RKO (cell line): ENCODE data around the gene TDRD7.
A peak's percentile ranks its signal among the peaks of the same experiment; 100 is the strongest.

ENCODE experiments used
- DNase-seq: peaks from one replicate; pipeline ENCODE4 v3.0.0-alpha.2; 2016; ENCODE audit warnings: low spot score

TDRD7 gene

DNA sequence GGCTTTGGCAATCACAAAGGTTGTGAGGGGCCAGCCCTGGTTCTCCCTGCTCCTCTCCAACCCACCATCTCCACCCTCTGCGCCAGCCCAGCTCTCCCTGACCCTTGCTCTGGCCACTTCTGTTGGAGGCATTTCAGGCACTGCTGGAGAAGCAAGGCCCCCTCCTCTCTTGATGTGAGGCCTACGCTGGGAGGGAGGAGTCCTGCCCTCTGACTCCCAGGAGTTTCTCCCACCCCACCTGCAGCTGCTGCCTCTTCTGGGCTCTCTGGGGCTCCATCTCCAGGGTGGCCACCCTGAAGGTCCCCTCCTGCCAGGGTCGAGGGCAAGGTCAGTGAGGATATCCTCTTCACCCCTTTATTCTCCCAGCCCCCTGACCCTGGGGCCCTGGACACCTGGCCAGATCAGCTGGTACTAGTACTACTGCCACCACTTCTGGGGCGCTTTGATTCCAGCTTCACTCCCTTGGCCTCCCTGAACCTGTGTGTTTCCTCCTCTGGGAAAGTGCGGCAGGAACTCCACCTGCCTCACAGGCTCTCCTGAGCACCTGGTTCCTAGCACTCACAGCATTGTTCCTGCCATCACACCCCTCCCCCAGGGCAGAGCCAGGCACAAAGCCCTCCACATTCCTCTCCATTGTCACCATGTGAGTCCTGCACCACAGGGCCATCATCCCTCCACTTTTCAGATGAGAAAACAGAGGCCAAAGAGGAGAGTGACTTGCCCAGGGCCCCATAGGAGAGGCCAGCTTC lies 23.8 kb upstream of the TDRD7 start:
- DNase-seq = no peak

DNA sequence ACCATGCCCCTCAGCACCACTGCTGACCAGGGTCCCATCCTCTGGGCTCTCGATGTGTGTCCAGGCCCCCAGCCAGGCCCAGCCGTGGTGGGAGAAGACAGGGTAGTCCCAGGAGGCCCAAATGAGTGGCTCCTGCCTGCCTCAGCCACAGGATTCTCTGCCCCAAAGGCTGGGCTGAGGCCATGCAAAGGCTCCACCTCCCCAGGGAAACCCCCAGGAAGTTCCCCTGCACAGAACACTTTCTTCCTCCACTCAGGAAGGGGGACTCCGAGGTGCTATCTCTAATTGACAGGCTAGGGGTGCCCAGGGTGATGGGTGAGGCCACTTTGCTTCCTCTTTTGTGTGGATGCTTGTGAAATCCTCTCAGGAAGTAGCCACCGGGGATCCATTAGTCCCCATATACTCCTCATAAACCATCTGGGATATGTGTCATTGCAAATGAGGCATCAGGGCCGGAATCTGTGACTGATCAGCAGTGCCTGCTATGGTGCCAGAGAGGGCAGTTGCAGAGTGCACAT lies 23.1 kb upstream of the TDRD7 start:
- DNase-seq = peak; percentile 53

DNA sequence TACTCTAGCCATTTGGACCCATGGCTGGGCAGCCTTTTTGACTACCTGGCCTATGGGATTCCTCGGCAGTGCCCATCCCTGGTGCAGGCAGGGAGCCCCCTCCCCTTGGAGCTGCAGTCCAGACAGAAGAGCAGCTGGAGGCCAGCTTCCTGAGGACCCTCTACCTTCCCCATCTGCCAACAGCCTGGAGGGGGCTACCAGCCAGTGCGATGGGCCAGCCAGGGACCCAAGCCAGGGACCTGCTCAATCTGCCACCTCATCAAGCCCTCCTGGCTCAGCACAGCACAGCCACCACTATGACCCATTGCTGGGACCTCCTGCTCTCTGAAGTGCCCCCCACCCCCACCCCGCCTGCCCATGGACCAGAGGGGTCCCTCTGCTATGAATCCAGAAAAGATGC lies 22.6 kb upstream of the TDRD7 start:
- DNase-seq = no peak

DNA sequence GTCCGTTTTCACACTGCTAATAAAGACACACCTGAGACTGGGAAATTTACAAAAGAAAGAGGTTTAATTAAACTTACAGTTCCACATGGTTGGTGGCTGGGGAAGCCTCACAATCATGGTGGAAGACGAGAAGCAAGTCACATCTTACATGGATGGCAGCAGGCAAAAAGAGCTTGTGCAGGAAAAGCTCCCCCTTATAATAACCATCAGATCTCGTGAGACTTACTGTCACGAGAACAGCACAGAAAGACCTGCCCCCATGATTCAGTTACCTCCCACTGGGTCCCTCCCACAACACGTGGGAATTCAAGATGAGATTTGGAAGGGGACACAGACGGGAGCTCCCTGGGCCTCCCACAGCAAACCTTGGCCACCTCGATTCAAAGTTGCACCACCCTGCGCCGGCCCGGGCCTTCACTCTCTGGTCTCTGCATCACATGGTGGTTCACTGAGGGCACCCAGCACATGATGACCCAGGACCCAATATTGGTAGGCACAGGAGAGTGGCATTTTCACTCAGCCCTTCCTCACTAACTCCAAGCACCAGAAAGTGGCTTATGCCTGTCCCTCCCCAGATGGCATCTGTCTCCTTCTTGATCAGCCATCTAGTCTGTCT lies 21.0 kb upstream of the TDRD7 start:
- no peak for DNase-seq

DNA sequence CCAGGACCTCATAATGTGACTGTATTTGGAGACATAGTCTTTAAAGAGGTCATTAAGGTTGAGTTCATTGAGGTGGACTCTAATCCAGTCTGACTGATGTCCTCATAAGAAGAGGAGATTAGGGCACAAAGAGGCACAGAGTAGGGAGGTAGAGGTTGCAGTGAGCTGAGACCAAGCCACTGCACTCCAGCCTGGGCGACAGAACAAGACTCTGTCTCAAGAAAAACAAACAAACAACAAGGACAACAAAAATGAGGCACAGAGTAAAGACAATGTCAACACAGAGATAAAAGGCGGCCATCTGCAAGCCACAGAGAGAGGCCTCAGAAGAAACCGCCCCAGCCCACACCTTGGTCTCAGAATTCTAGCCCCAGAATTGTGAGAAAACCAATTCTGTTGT lies 17.0 kb upstream of the TDRD7 start:
- DNase-seq = no peak

DNA sequence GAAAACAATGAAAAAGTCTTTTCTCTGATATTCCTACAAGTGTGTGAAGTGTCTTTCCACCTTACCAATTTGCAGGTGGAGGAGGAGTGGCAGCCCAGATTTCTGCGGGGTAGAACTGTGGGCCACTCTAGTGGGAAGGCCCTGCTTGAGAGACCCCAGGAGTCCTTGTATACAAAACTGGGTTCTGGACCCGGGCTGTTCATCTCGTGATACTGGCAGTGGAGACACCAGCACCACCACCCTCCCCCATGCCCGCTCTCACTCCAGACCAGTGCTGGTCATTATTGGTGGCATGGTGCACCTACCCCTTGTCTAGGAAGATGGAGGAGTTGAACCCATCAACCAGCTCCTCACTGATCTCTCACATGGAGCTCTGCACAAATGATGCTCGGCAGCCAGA lies 16.2 kb upstream of the TDRD7 start:
- DNase-seq = no peak

DNA sequence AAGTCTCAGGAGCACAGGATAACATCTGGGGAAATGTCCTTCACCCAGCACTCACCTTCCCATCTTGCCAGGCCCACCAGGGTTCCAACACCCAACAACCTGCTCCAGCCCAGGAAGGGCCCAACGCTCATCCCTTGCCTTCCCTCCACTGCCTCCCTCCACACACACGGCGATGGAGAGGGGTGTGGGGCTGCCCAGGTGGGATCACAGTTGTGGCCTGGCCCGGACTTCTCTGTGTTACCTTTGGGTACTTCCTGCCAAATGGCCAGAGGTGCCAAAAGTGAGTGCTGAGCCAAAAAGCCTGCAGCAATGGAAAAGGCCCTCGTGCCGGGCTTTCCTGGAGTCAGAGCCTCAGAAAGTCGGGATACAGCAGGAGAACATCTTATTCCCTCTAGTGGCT lies 15.6 kb upstream of the TDRD7 start:
- DNase-seq = no peak

DNA sequence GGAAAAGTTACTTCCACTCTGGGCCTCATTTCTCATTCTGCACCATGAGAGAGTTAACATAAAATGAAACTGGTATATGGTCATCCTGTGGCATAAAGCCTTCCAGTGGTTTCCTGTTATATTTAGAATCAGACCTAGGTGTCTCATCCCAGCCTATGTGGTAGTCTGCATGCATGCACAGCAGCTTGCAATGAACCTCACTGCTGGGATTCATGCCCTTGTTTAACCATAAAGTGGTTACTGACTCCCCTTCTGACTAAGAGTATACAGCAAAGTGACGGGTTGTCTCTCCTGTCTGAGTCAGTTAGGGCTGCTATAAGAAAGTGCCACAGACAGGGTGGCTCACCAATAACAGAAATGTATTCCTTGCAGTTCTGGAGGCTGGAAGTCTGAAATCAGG lies 14.7 kb upstream of the TDRD7 start:
- DNase-seq = peak; percentile 66

DNA sequence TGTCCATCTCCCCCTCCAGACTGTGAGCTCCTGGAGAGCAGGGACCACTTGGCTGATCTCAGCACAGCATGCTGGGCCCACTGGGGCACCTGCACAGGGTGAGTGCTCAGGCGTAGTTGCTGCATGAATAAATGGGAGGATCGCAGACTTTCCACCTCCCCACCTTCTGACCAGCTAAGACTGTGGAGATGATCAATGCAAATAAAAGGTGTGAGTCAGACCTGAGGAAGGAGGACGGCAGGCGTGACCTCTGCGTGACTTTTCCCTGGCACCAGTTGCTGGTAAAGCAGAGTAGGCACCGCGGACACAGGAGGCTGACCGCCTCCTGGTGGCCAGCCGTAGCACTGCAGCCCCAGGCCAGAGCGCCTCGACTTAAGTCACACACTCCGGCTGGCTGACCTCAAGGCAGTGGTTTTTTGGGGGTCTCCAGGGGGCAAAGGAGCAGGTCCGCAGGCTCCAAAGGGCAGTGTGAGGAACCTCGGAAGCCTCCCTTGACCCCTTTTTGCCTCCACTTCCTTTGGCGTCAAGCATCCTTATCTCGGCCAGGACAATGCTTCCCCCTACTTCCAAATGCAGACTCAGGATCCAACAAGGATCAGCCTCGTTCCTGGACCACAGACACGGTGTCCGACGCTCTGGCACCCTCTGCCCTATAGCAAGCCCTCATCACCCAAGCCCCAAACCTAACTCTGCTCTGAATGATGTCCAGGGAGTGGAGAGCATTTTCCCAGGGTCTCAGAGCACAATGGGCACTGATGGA lies 12.7 kb upstream of the TDRD7 start:
- peak; percentile 79 for DNase-seq

DNA sequence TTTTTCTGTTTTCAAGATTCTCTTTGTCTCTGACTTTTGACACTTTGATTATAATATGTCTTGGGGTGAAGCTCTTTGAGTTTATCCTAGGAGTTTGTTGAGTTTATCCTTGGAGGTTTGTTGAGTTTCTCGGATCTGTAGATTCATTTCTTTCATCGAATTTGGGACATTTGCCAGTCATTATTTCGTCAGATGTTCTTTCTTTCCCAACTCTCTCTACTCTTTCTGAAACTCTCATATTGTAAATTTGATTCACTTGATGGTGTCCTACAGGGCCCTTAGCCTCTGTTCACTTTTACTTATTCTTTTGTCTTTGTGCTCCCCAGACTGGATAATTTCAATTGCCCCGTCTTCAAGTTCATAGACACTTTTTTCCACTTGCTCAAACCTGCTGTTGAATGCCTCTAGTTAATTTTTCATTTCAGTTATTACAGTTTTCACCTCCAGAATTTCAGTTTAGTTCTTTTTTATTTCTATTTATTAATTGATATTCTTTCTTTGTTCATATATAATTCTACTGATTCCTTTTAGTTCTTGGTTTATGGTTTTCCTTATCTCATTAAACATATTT lies 8.1 kb upstream of the TDRD7 start:
- DNase-seq = no peak

DNA sequence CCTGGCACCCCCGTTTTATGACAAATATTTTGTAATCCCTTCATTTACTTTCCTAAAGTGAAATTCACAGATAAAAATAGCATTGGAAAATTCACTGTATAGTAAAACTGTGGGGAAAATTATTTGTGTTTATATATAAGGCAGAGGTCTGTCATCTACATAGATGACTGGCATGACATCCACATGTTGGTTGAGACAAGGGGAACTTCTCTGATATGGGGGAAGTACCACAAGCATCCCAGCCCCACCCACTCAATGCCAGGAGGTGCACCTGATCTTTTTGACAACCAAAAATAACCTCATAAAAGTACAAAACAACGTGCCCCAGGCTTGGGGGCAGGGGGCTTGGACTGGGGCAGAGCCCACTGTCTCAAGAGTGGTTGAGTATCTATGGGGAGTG lies 6.3 kb upstream of the TDRD7 start:
- DNase-seq = no peak

DNA sequence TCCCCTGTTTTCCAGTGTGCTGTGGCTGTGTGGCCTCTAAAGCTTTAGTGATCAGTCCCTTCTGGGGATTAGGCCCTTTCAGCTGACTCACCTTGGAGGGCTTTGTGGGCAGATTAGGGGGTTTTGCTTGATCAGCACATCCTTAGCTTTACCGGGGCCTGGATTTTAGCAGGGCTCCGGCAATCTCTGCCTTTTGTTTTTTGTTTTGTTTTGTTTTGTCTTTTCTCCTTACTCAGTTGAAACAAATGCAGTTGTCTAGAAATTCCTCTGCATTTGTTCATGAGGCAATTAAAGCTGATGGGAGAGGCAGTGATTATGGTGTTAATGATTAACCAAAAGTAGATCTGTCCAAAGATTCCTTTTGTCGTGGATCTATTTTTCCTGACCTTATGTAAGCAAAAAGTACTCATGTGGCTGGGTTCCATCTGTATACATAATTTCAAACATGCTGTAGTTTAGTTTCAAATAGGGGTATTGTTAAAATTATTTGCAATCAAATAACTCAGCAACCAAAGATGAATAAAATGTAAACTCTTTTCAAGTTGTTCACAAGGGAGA lies 5.2 kb upstream of the TDRD7 start:
- no peak for DNase-seq

DNA sequence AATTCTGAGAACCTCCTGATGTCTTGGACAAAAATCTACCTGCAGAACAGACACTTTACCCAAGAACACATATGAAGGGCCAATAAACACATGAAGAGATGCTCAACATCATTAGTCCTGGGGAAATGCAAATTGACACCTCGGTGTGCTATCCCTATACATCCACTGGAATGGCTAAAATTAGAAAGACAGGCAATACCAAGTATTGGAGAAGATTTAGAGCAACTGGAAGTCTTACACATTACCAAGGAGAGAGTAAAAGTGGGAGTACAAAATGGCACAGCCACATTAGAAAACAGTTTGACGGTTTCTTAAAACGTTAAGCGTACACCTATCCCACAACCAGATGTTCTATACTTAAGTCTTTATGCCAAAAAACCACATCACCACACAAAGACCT lies 3.3 kb upstream of the TDRD7 start:
- DNase-seq = no peak

DNA sequence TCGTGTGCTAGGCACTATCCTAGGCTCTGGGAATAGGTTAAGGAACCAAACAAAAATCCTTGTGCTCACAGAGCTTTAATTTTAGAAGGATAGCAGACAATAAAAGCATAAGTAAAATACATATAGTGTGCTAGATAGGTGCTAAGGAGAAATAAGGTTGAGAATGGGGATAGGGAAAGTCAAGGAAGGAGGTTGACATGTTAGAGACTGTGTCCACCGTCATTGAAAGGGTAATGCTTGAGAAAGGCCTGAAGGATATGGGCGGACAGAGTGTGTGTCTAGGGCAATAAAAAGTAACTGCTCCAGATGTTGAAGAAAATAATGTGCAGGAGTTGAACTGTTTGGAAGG lies 482 bp upstream of the TDRD7 start:
- no peak for DNase-seq

DNA sequence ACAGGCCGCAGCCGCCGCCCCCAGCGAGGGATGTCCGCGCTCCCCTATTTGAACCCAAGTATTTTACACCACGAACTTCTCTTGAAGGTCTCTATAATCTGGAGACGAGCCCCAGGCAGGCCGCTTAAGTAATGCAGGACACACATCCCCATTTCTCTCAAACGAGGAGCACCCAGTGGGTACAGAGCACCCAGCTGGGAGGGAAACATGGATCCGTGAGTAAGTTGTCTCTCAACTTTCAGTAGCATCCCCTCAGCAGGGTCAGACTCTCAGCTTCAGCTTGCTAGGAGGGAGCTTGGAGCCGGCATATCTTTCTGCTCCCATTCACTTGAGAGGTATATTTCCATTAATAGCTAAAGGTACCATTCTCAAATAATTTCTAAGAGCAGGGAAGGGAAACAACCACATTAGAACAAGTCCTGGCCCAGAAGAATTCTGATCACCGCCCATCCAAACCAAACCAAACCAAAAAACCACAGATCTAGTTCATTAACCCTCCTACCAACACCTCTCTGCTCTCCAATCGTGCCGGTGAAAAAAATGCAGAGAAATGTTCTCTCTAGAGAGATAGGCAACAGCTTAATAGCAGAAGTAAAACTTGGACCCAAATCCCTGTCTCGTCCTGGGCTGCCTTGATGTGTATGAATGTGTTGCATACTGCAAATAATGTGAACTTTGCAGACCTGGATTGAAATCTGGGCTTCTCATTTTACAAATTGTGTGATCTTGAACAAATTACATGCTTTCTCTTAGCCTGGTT lies 910 bp downstream of the TDRD7 start:
- peak; percentile 60 for DNase-seq

DNA sequence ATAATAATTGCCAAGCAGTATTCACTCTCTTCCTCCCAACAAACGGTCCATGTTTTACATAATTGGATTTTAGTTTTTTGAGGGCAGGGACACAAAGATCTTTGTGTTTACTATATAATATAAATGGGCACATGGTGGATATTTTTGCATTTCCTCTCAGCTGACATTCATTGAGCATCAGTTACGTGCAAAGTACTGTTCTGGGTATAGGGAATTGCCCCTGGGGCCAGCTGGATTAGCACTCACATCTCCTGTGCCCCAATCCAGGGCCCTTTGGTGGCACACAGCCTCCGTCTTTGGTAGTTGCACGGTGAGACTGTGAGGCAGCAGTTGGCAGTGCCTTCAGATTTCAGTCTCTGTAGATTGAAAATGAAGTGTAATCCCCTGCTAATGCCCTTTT lies 1.6 kb downstream of the TDRD7 start:
- no peak for DNase-seq

DNA sequence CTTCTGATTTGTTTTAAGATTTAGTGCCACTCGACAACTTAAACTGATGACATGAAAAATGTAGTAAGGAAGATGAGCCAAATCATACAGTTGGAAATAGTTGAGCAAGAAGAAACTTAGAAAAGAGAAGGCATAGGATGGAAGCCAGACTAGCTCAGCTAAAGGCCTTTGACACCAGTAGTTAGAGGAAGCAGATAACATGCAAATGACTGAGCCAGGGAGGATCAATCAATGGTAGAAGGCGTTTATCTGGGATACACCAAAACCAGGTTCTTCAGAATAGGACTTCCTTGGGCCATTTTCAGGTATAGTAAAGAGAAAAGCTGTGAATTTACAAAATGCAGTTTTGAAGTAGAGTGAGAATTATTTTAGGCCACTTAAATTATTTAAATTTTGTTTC lies 3.2 kb downstream of the TDRD7 start:
- DNase-seq = no peak

DNA sequence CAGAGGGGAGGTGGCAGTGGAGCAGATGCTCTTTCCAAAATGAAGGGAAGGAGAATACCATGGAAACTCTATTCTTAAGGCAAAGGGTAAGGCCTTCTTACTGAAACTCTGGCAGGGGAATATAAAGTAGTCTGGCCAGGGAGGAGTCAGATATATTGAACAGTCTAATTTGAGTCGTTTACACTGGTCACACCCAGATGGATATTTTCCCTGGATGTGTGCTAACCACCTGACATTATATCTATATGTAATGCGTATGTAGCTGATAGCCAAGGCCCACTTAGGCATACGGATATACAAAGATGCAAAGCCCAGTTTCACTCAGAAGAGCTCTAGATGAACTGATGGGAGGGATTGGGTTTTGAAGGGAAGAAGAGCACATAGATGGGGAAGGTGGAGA lies 7.0 kb downstream of the TDRD7 start:
- no peak for DNase-seq

DNA sequence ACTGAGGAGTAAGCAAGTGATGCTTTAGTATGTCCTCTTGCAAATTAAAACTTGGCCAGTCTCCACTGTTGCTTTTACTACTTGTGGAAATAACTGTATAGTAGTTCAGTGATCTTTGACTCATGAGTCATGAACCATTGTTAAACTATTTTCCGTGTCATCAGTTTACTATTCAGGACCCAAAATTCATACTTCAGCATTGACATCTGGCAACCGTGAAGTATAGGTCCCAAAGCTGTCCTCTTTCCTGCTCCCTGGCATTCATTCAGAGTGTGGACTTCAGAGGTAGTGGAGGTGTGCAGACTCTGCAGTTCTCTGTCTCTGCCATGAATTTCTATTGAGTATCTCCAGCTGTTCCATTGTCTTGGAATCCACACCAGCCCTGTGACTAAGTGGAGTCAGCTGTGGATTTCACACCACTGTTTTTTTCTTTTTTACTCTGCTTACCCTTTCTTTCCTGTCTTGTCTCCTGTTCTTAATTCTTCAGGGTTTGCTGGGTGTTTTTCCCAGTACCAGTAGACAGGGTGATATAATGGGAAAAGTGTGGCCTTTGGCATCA lies 7.5 kb downstream of the TDRD7 start:
- DNase-seq = peak; percentile 63

DNA sequence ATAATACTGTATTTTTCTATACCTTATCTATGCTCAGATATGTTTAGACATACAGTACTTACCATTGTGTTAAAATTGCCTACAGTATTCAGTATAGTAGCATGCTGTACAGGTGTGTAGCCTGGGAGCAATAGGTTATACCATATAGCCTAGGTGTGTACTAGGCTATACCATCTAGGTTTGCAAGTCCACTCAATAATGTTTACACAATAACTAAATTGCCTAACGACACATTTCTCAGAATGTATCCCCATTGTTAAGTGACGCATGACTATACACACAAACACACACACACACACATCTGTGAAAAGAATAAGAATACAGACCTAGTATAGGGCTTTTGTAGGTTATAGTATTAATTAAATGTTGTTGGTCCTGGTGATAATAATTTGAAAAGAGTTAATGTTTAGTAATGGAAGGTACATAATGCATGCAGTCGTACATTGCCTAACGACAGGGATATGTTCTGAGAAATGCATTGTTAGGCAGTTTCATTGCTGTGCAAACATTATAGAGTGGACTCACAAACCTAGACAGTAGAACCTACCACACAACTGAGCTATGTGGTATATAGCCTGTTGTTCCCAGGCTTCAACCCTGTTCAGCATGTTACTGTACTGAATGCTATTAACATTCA lies 13.6 kb downstream of the TDRD7 start:
- no peak for DNase-seq

DNA sequence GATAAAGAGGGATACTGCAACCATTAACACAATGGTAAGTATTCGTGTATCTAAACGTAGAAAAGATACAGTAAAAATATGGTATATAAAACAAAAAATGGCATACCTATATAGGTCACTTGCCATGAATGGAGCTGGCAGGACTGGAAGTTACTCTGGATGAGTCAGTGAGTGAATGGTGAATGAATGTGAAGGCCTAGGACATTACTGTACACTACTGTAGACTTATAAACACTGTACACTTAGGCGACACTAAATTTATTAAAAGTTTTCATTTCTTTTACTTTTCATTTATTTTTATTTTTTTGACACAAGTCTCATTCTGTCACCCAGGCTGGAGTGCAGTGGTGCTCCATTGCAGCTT lies 14.1 kb downstream of the TDRD7 start:
- DNase-seq = peak; percentile 27
